HG03521 (cell line): Measurements from ENCODE around the gene FABP6.
"Not testable (repeated sequence)": the region's sequence is repeated elsewhere in the genome, so short reads cannot be mapped to it uniquely, and the experiment has no call there.

ENCODE experiments used
- ATAC-seq: cut with Tn5 transposase; IDR thresholded peaks from one replicate; pipeline ENCODE4 v1.9.1; 2021; ENCODE audit warnings: mild to moderate bottlenecking, moderate library complexity; ENCODE audit not compliant: unreplicated experiment

The FABP6 gene

GRCh38 chr5:160229190-160229742 is at the start of gene FABP6:
FABP6 (plus strand) TSS chr5:160229506; CDS start chr5:160229558, 52 bp downstream.
- no peak for ATAC-seq

- no peak for ATAC-seq
Observed at GRCh38 chr5:160180931-160181330, 48.4 kb upstream of the FABP6 start.

GRCh38 chr5:160181965-160182622 is 47.2 kb upstream of the FABP6 start:
- no peak for ATAC-seq

GRCh38 chr5:160183075-160183474 is 46.2 kb upstream of the FABP6 start:
- no peak for ATAC-seq

- no peak for ATAC-seq
Observed at GRCh38 chr5:160185626-160186360, 43.5 kb upstream of the FABP6 start.

- ATAC-seq = no peak
Observed at GRCh38 chr5:160186480-160186879, 42.8 kb upstream of the FABP6 start.

GRCh38 chr5:160187091-160187490 is 42.2 kb upstream of the FABP6 start:
- no peak for ATAC-seq

- no peak for ATAC-seq
Observed at GRCh38 chr5:160188141-160189015, 40.9 kb upstream of the FABP6 start.

GRCh38 chr5:160192424-160192823 is 36.9 kb upstream of the FABP6 start:
- ATAC-seq = no peak

GRCh38 chr5:160193076-160193475 is 36.2 kb upstream of the FABP6 start:
- ATAC-seq = not testable (repeated sequence)

- ATAC-seq = not testable (repeated sequence)
Observed at GRCh38 chr5:160193790-160194189, 35.5 kb upstream of the FABP6 start.

GRCh38 chr5:160197341-160198144 is 31.8 kb upstream of the FABP6 start:
- no peak for ATAC-seq

- no peak for ATAC-seq
Observed at GRCh38 chr5:160198146-160198545, 31.2 kb upstream of the FABP6 start.

GRCh38 chr5:160198841-160199409 is 30.4 kb upstream of the FABP6 start:
- ATAC-seq = no peak

GRCh38 chr5:160199410-160199911 is 29.8 kb upstream of the FABP6 start:
- peak; percentile 95 for ATAC-seq

- ATAC-seq = no peak
Observed at GRCh38 chr5:160207061-160207460, 22.2 kb upstream of the FABP6 start.

GRCh38 chr5:160209917-160210316 is 19.4 kb upstream of the FABP6 start:
- no peak for ATAC-seq

- ATAC-seq = no peak
Observed at GRCh38 chr5:160210606-160211005, 18.7 kb upstream of the FABP6 start.

- ATAC-seq = no peak
Observed at GRCh38 chr5:160211352-160211751, 18.0 kb upstream of the FABP6 start.

- ATAC-seq = no peak
Observed at GRCh38 chr5:160213537-160213936, 15.8 kb upstream of the FABP6 start.
